GM12878 (cell line): ENCODE measurements around the gene COL15A1. TPM values are rescaled to one million over a fixed set of nuclear protein-coding genes. Genes with fewer than 3 reads are reported as not detected.

ENCODE experiments used
- ATAC-seq: fragments of 200-7000 bp; cut with Tn5 transposase; 3 replicates; pipeline ENCODE4 v1.9.1; 2020; ENCODE audit warnings: mild to moderate bottlenecking, moderate library complexity
- BruUV-seq: library from RNA; stranded (reverse); fragments of 400-500 nt; replicated peaks from 2 replicates; lab custom pipeline; 2021; lab: Mats Ljungman, UMichigan
- CTCF ChIA-PET: fragments of 300-600 bp; sonication (Branson Sonifier 250); formaldehyde crosslinking; extraction: SDS; loops from one replicate; lab custom pipeline; 2021; ENCODE audit warnings: inconsistent platforms; lab: Yijun Ruan, JAX
- POLR2A ChIA-PET: fragments of 350-600 bp; formaldehyde crosslinking; extraction: SDS; loops from one replicate; lab custom pipeline; 2021; ENCODE audit warnings: inconsistent platforms; lab: Charles Lee
- RAD21 ChIA-PET: fragments of 300-600 bp; sonication (Branson Sonifier 250); formaldehyde crosslinking; loops from one replicate; lab custom pipeline; 2023; ENCODE audit warnings: antibody characterized with exemption; ENCODE audit not compliant: unreplicated experiment; lab: Charles Lee
- SMC1A ChIA-PET: fragments of 300-600 bp; sonication (Branson Sonifier 250); formaldehyde crosslinking; loops from one replicate; lab custom pipeline; 2023; ENCODE audit not compliant: unreplicated experiment, uncharacterized antibody; lab: Charles Lee
- DNase-seq: peaks from one replicate; pipeline ENCODE4 v3.0.0-alpha.2; 2011; ENCODE audit warnings: low read depth, low spot score
- FAIRE-seq: peaks from 3 replicates; lab custom pipeline; 2011; peaks lifted over from hg19 to GRCh38; lab: Jason Lieb, UNC
- H2AFZ ChIP-seq: 2 replicates; pipeline ENCODE4 v1.6.0; 2011; ENCODE audit warnings: low read depth, low read length, control low read depth; ENCODE audit not compliant: control insufficient read depth
- H3K27ac ChIP-seq: 2 replicates; pipeline ENCODE4 v1.5.1; 2011; ENCODE audit warnings: control low read depth; ENCODE audit not compliant: control insufficient read depth, insufficient read depth
- H3K27me3 ChIP-seq, 2 experiments: replicated peaks in 1 of 2; 2 replicates each; pipeline versions ENCODE4 v1.6.0 to v1.6.1; 2011; ENCODE audit warnings: low read length in 1 of 2; ENCODE audit not compliant: control insufficient read depth in 2 of 2, insufficient read depth in 2 of 2
- H3K36me3 ChIP-seq, 2 experiments: 2 replicates each; pipeline ENCODE4 v1.5.1; 2011; ENCODE audit warnings: low read length in 1 of 2; ENCODE audit not compliant: control insufficient read depth in 2 of 2, insufficient read depth in 2 of 2
- H3K4me1 ChIP-seq: 2 replicates; pipeline ENCODE4 v1.6.1; 2011; ENCODE audit warnings: mild to moderate bottlenecking, low read length, moderate library complexity, mixed read lengths; ENCODE audit not compliant: control insufficient read depth, insufficient read depth
- H3K4me2 ChIP-seq: 2 replicates; pipeline ENCODE4 v1.6.0; 2011; ENCODE audit warnings: control low read depth; ENCODE audit not compliant: control insufficient read depth, insufficient read depth
- H3K4me3 ChIP-seq: fragments of 200-600 bp; sonication (generic); 2 replicates; pipeline ENCODE4 v1.5.1; 2016
- H3K79me2 ChIP-seq: 2 replicates; pipeline ENCODE4 v1.6.0; 2011; ENCODE audit warnings: low read length; ENCODE audit not compliant: control insufficient read depth, insufficient read depth
- H3K9ac ChIP-seq: 2 replicates; pipeline ENCODE4 v1.8.0; 2011; ENCODE audit warnings: low read length, control low read depth, mixed read lengths; ENCODE audit not compliant: control insufficient read depth, insufficient read depth
- H3K9me3 ChIP-seq: replicated peaks from 3 replicates; pipeline ENCODE4 v1.5.1; 2011; ENCODE audit warnings: mild to moderate bottlenecking, low read length; ENCODE audit not compliant: control insufficient read depth, insufficient read depth
- H4K20me1 ChIP-seq: 2 replicates; pipeline ENCODE4 v1.6.0; 2011; ENCODE audit not compliant: control insufficient read depth, insufficient read depth
- BCL11A ChIP-seq: IDR thresholded peaks from 2 replicates; pipeline ENCODE4 v1.6.1; 2011; ENCODE audit warnings: low read depth, low read length
- BCL3 ChIP-seq: IDR thresholded peaks from 2 replicates; pipeline ENCODE4 v1.6.1; 2011; ENCODE audit warnings: borderline replicate concordance, low read depth, mild to moderate bottlenecking, moderate library complexity, low read length; ENCODE audit not compliant: insufficient read depth, poor library complexity, severe bottlenecking
- BMI1 ChIP-seq: fragments of 450-650 bp; IDR thresholded peaks from 2 replicates; pipeline ENCODE4 v1.6.1; 2016; ENCODE audit warnings: mild to moderate bottlenecking, moderate library complexity, borderline replicate concordance
- CBFB ChIP-seq: IDR thresholded peaks from 2 replicates; pipeline ENCODE4 v1.6.1; 2016; ENCODE audit warnings: antibody characterized with exemption, low read depth
- E2F4 ChIP-seq: IDR thresholded peaks from 2 replicates; pipeline ENCODE4 v1.6.1; 2012; ENCODE audit warnings: low read depth, low read length, improper control_type of control experiment
- FOXM1 ChIP-seq: IDR thresholded peaks from 2 replicates; pipeline ENCODE4 v1.6.1; 2012; ENCODE audit warnings: low read depth, mild to moderate bottlenecking, inconsistent platforms, low read length, moderate library complexity
- IRF3 ChIP-seq: fragments of 450-650 bp; IDR thresholded peaks from 2 replicates; pipeline ENCODE4 v1.6.1; 2014; ENCODE audit warnings: mild to moderate bottlenecking
- KAT2A ChIP-seq: conservative IDR thresholded peaks from 2 replicates; pipeline ENCODE4 v1.6.1; 2011; ENCODE audit warnings: low read depth, low read length; ENCODE audit not compliant: control insufficient read depth
- MYC ChIP-seq: IDR thresholded peaks from 2 replicates; pipeline ENCODE4 v1.6.1; 2011; ENCODE audit warnings: mild to moderate bottlenecking, low read length, moderate library complexity, inconsistent platforms; ENCODE audit not compliant: insufficient read depth, insufficient replicate concordance, insufficient read length, severe bottlenecking
- NR2F1 ChIP-seq: fragments of 450-650 bp; conservative IDR thresholded peaks from 2 replicates; pipeline ENCODE4 v1.6.1; 2017; ENCODE audit warnings: mild to moderate bottlenecking
- POLR2AphosphoS5 ChIP-seq: IDR thresholded peaks from 2 replicates; pipeline ENCODE4 v1.6.1; 2011; ENCODE audit warnings: mild to moderate bottlenecking, low read length, inconsistent platforms
- SIX5 ChIP-seq: IDR thresholded peaks from 2 replicates; pipeline ENCODE4 v1.6.1; 2011; ENCODE audit warnings: mild to moderate bottlenecking, low read depth, low read length, moderate library complexity; ENCODE audit not compliant: severe bottlenecking
- SUPT20H ChIP-seq: IDR thresholded peaks from 2 replicates; pipeline ENCODE4 v1.6.1; 2011; ENCODE audit warnings: low read depth, mild to moderate bottlenecking, low read length, moderate library complexity, borderline replicate concordance; ENCODE audit not compliant: control insufficient read depth
- TCF7 ChIP-seq: IDR thresholded peaks from 2 replicates; pipeline ENCODE4 v1.6.1; 2014; ENCODE audit warnings: antibody characterized with exemption, borderline replicate concordance
- ZBTB4 ChIP-seq: fragments of 450-650 bp; formaldehyde crosslinking; IDR thresholded peaks from 2 replicates; pipeline ENCODE4 v1.4.0; 2022; ENCODE audit warnings: mild to moderate bottlenecking, moderate library complexity
- ZNF274 ChIP-seq: IDR thresholded peaks from one replicate; pipeline ENCODE4 v1.8.0; 2011; ENCODE audit not compliant: insufficient read length, insufficient read depth
- ZNF384 ChIP-seq: IDR thresholded peaks from 2 replicates; pipeline ENCODE4 v1.6.1; 2012; ENCODE audit warnings: low read depth, mild to moderate bottlenecking, low read length, improper control_type of control experiment, borderline replicate concordance
- WGBS: methylation state at CpG from one replicate; pipeline ENCODE4 v1.1.6; 2016; ENCODE audit warnings: low lambda C conversion rate; ENCODE audit not compliant: insufficient replicate concordance, insufficient coverage; ENCODE audit errors: missing lambda C conversion rate; 5-methylcytosine and 5-hydroxymethylcytosine counted together
- in situ Hi-C: fragments of 300-500 bp; cut with MboI; formaldehyde crosslinking; loops from 9 replicates; pipeline ENCODE4 v1.14.3; 2018; ENCODE audit warnings: mixed read lengths
- intact Hi-C: fragments of 100-400 bp; cut with micrococcal nuclease; formaldehyde crosslinking; loops from one replicate; pipeline ENCODE4 v1.14.2; 2022; ENCODE audit not compliant: unreplicated experiment
- polyA plus RNA-seq, 11 experiments: library from polyadenylated mRNA; depleted of rRNA in 4 of 11; unstranded in 6 of 11; stranded (reverse) in 5 of 11; fragments of >200 nt; fragmentation: Nextera tagmentation in 4 of 11; fragmentation: Illumina TruSeq in 1 of 11; extraction: Ambion mirVana in 4 of 11; extraction: Trizol in 1 of 11; gene quantifications; 1 replicate in 1 of 11; 2 replicates in 10 of 11; pipeline versions ENCODE4 v1.2.1 to v1.2.3, GENCODE V29; 2011 to 2016; ENCODE audit warnings: inconsistent platforms in 2 of 11, missing spikeins in 2 of 11, low read depth in 1 of 11
- total RNA-seq, 4 experiments: library from RNA; depleted of rRNA in 3 of 4; stranded (reverse); fragments of >200 nt in 3 of 4; fragmentation: Illumina TruSeq in 1 of 4; extraction: Trizol in 1 of 4; gene quantifications; 2 replicates each; pipeline versions ENCODE4 v1.2.1 to v1.2.3, GENCODE V29; 2013 to 2021

The COL15A1 gene
- total and polyA plus RNA-seq, 10 of the 15 experiments (the other 5 are each of a cell fraction or from before 2014, with no cell fraction given), result 0.01 to 0.28 (median 0.06) TPM; not detected in 2

GRCh38 chr9:99041618-99042017 lies 97.9 kb downstream of the COL15A1 start (continued):
- TF ChIP-seq KAT2A, result no peak

- FAIRE-seq, result no peak
- SMC1A ChIA-PET, result interaction anchor here (1.0 kb wide), 1 partner anchor 41 kb away, joined by 4 read pairs; no protein-coding TSS in a partner anchor
- TF ChIP-seq ZNF274, result no peak
- TF ChIP-seq BCL11A, result no peak
- no peak for TF ChIP-seq NR2F1
- no peak for TF ChIP-seq BMI1
- TF ChIP-seq TCF7, result no peak
- TF ChIP-seq SUPT20H, result no peak
- TF ChIP-seq E2F4, result no peak
- TF ChIP-seq POLR2AphosphoS5, result no peak
- no peak for TF ChIP-seq FOXM1
- TF ChIP-seq SIX5, result no peak
- TF ChIP-seq CBFB, result no peak
- TF ChIP-seq BCL3, result no peak
- TF ChIP-seq MYC, result no peak
- TF ChIP-seq ZNF384, result no peak
- no peak for TF ChIP-seq ZBTB4 (CRISPR knock-in tag)
- TF ChIP-seq IRF3, result no peak
These were observed 98.9 kb downstream of the COL15A1 start for GRCh38 chr9:99042620-99043019.

More at GRCh38 chr9:99042620-99043019, 98.9 kb downstream of the COL15A1 start:
- intact Hi-C loops, result no loop called here
- Histone ChIP-seq H4K20me1 (no peaks in the 10 kb centered on the region), H2AFZ (no peak overlapping the region), H3K79me2 (no peaks in the 10 kb centered on the region), H3K27me3 (no peaks in the 10 kb centered on the region), H3K4me2 (no peak overlapping the region), H3K9me3 (no peaks in the 10 kb centered on the region), H3K27ac (no peak overlapping the region), H3K36me3 (no peaks in the 10 kb centered on the region), H3K4me1 (no peaks in the 10 kb centered on the region), H3K4me3 (no peak overlapping the region), H3K9ac (no peak overlapping the region)
- DNase-seq (no peak), ATAC-seq (no peak)
- ChIA-PET RAD21 (no interaction called here), POLR2A (no interaction called here), CTCF (interaction anchor here (1.4 kb wide), 1 partner anchor 46 kb away, joined by 4 read pairs; no protein-coding TSS in a partner anchor)
- no TSS peak for BruUV-seq
- in situ Hi-C loops, result no loop called here
- 39% methylated on average over 6 of the region's 6 CpGs for WGBS
